Stimulated activated naive CD4-positive, alpha-beta T cell treated with Interleukin-2 at 50 U/mL for 16 hours (primary cell): ENCODE data around the gene ACER1.
"Not testable (repeated sequence)": the region's sequence is repeated elsewhere in the genome, so short reads cannot be mapped to it uniquely, and the experiment has no call there.

ENCODE experiments used
- DNase-seq: peaks from one replicate; lab custom pipeline; 2025; lab: John Stamatoyannopoulos, UW

The ACER1 gene

GRCh38 chr19:6288737-6289136 lies 44.7 kb downstream of the ACER1 start:
- no peak for DNase-seq

GRCh38 chr19:6287269-6287885 lies 46.0 kb downstream of the ACER1 start:
- no peak for DNase-seq

GRCh38 chr19:6286676-6287075 lies 46.7 kb downstream of the ACER1 start:
- no peak for DNase-seq

- DNase-seq, result not testable (repeated sequence)
These were observed 51.0 kb downstream of the ACER1 start for GRCh38 chr19:6282393-6282792.

- peak; percentile 97 for DNase-seq
These were observed 53.4 kb downstream of the ACER1 start, which contains the start of gene MLLT1 for GRCh38 chr19:6279931-6280591. TSS of gene MLLT1 (minus strand) at chr19:6279975. CDS start at chr19:6279784, 191 bp downstream.

- no peak for DNase-seq
These were observed 53.8 kb downstream of the ACER1 start for GRCh38 chr19:6279620-6279930.

- DNase-seq, result no peak
These were observed 54.4 kb downstream of the ACER1 start for GRCh38 chr19:6278740-6279619.

GRCh38 chr19:6278051-6278450 lies 55.4 kb downstream of the ACER1 start:
- no peak for DNase-seq

- no peak for DNase-seq
These were observed 57.0 kb downstream of the ACER1 start for GRCh38 chr19:6276447-6276846.

GRCh38 chr19:6275170-6275744 lies 58.2 kb downstream of the ACER1 start:
- DNase-seq, result no peak

GRCh38 chr19:6274756-6275155 lies 58.7 kb downstream of the ACER1 start:
- no peak for DNase-seq

- no peak for DNase-seq
These were observed 59.5 kb downstream of the ACER1 start for GRCh38 chr19:6273701-6274601.

GRCh38 chr19:6272913-6273600 lies 60.4 kb downstream of the ACER1 start:
- DNase-seq, result no peak

GRCh38 chr19:6272411-6272791 lies 61.0 kb downstream of the ACER1 start:
- DNase-seq, result no peak

GRCh38 chr19:6271721-6272410 lies 61.5 kb downstream of the ACER1 start:
- DNase-seq, result no peak

- DNase-seq, result no peak
These were observed 62.2 kb downstream of the ACER1 start for GRCh38 chr19:6271251-6271650.

- no peak for DNase-seq
These were observed 62.6 kb downstream of the ACER1 start for GRCh38 chr19:6270822-6271221.

- DNase-seq, result no peak
These were observed 63.2 kb downstream of the ACER1 start for GRCh38 chr19:6270076-6270745.

- DNase-seq, result no peak
These were observed 64.1 kb downstream of the ACER1 start for GRCh38 chr19:6269101-6269886.
